HCT116 (cell line): ENCODE data around the gene GRIK1. TPM values are rescaled to one million over a fixed set of nuclear protein-coding genes. Genes with fewer than 3 reads are reported as not detected.

ENCODE experiments used
- ATAC-seq: fragments of 200-7000 bp; cut with Tn5 transposase; 2 replicates; pipeline ENCODE4 v1.9.1; 2020; ENCODE audit warnings: mild to moderate bottlenecking, moderate library complexity
- BruUV-seq: library from RNA; stranded (reverse); fragments of 400-500 nt; replicated peaks from 2 replicates; lab custom pipeline; 2021; lab: Mats Ljungman, UMichigan
- CTCF ChIA-PET: fragments of 300-600 bp; sonication (Branson Sonifier 250); formaldehyde crosslinking; loops from one replicate; lab custom pipeline; 2021; ENCODE audit warnings: antibody characterized with exemption; lab: Charles Lee
- POLR2A ChIA-PET: fragments of 300-600, 350-600 bp; sonication (Branson Sonifier 250); formaldehyde crosslinking; loops from one replicate; lab custom pipeline; 2021; ENCODE audit warnings: antibody characterized with exemption; lab: Charles Lee
- RAD21 ChIA-PET, 2 experiments: fragments of 300-600 bp; sonication (Branson Sonifier 250); formaldehyde crosslinking; loops; one replicate each; lab custom pipeline; 2023; ENCODE audit warnings: low total read pairs in 2 of 2; ENCODE audit not compliant: uncharacterized antibody in 2 of 2, unreplicated experiment in 2 of 2, low non-redundant PET in 1 of 2; lab: Charles Lee
- DNase-seq: peaks from one replicate; pipeline ENCODE4 v3.0.0-alpha.2; 2010; ENCODE audit warnings: low read depth, low spot score
- H2AFZ ChIP-seq: fragments of 200-600 bp; shearing (Covaris generic), sonication (generic); 2 replicates; pipeline ENCODE4 v1.6.1; 2017; ENCODE audit warnings: low read depth, mixed run types, mixed read lengths, antibody characterized with exemption, low read length; ENCODE audit not compliant: poor library complexity, severe bottlenecking
- H3K27ac ChIP-seq: 2 replicates; pipeline ENCODE4 v1.5.1; 2012; ENCODE audit warnings: low read depth, low read length
- H3K27me3 ChIP-seq: fragments of 200-600 bp; sonication (generic); 2 replicates; pipeline ENCODE4 v1.6.1; 2016; ENCODE audit warnings: mixed run types, low read length, mixed read lengths; ENCODE audit not compliant: insufficient read depth
- H3K36me3 ChIP-seq, 2 experiments: fragments of 200-500 bp in 1 of 2; fragments of 200-600 bp in 1 of 2; sonication (Bioruptor generic) in 1 of 2; sonication (generic) in 1 of 2; 2 replicates each; pipeline versions ENCODE4 v1.5.1 to v1.6.1; 2014 to 2016; ENCODE audit warnings: low read length in 2 of 2, inconsistent platforms in 1 of 2, mixed read lengths in 1 of 2, mixed run types in 1 of 2; ENCODE audit not compliant: insufficient read depth in 2 of 2, control insufficient read depth in 1 of 2
- H3K4me1 ChIP-seq, 2 experiments: fragments of 200-600 bp in 1 of 2; sonication (generic) in 1 of 2; 2 replicates each; pipeline versions ENCODE4 v1.5.1 to v1.6.1; 2012 to 2017; ENCODE audit warnings: low read length in 2 of 2, inconsistent platforms in 1 of 2, mild to moderate bottlenecking in 1 of 2, mixed read lengths in 1 of 2, mixed run types in 1 of 2, moderate library complexity in 1 of 2; ENCODE audit not compliant: insufficient read depth in 2 of 2, control insufficient read depth in 1 of 2
- H3K4me2 ChIP-seq: fragments of 200-600 bp; sonication (generic); 2 replicates; pipeline ENCODE4 v1.6.1; 2017; ENCODE audit warnings: mixed run types, low read length, mixed read lengths
- H3K4me3 ChIP-seq, 2 experiments: fragments of 200-600 bp in 1 of 2; sonication (generic) in 1 of 2; replicated peaks in 1 of 2; 2 replicates each; pipeline ENCODE4 v1.5.1; 2011 to 2016; ENCODE audit warnings: low read length in 2 of 2, control low read depth in 1 of 2, low read depth in 1 of 2, mild to moderate bottlenecking in 1 of 2, mixed read lengths in 1 of 2, mixed run types in 1 of 2
- H3K79me2 ChIP-seq: fragments of 200-600 bp; sonication (generic); 2 replicates; pipeline ENCODE4 v1.6.1; 2017; ENCODE audit warnings: mild to moderate bottlenecking, mixed run types, low read length, moderate library complexity, mixed read lengths; ENCODE audit not compliant: insufficient read depth
- H3K9ac ChIP-seq: fragments of 200-600 bp; sonication (generic); 2 replicates; pipeline ENCODE4 v1.6.1; 2016; ENCODE audit warnings: low read length, mixed read lengths
- H3K9me2 ChIP-seq: fragments of 200-600 bp; sonication (generic), shearing (Covaris generic); 2 replicates; pipeline ENCODE4 v1.6.1; 2017; ENCODE audit warnings: mixed run types, mild to moderate bottlenecking, moderate library complexity; ENCODE audit not compliant: insufficient read depth
- H3K9me3 ChIP-seq, 2 experiments: fragments of 200-500 bp in 1 of 2; fragments of 200-600 bp in 1 of 2; sonication (Bioruptor generic) in 1 of 2; sonication (generic) in 1 of 2; 2 replicates each; pipeline ENCODE4 v1.6.1; 2014 to 2017; ENCODE audit warnings: low read length in 2 of 2, mixed read lengths in 2 of 2, inconsistent platforms in 1 of 2, low read depth in 1 of 2, mild to moderate bottlenecking in 1 of 2, mixed run types in 1 of 2, moderate library complexity in 1 of 2; ENCODE audit not compliant: control insufficient read depth in 1 of 2, insufficient read depth in 1 of 2
- H4K20me1 ChIP-seq: fragments of 200-600 bp; sonication (generic), shearing (Covaris generic); 2 replicates; pipeline ENCODE4 v1.6.1; 2017; ENCODE audit warnings: mixed run types, mild to moderate bottlenecking, moderate library complexity; ENCODE audit not compliant: insufficient read depth
- CBX3 ChIP-seq: IDR thresholded peaks from 2 replicates; pipeline ENCODE4 v1.6.1; 2012; ENCODE audit warnings: low read depth
- CEBPB ChIP-seq: IDR thresholded peaks from 2 replicates; pipeline ENCODE4 v1.6.1; 2012; ENCODE audit warnings: low read depth
- EGR1 ChIP-seq: IDR thresholded peaks from 2 replicates; pipeline ENCODE4 v1.6.1; 2012; ENCODE audit warnings: low read depth
- ELF1 ChIP-seq: IDR thresholded peaks from 2 replicates; pipeline ENCODE4 v1.6.1; 2012; ENCODE audit warnings: low read depth, borderline replicate concordance
- EZH2phosphoT487 ChIP-seq: fragments of 200-600 bp; IDR thresholded peaks from 2 replicates; pipeline ENCODE4 v1.6.1; 2018; ENCODE audit warnings: antibody characterized with exemption, borderline replicate concordance
- FOSL1 ChIP-seq: IDR thresholded peaks from 2 replicates; pipeline ENCODE4 v1.6.1; 2012; ENCODE audit warnings: low read depth
- POLR2A ChIP-seq: IDR thresholded peaks from 2 replicates; pipeline ENCODE4 v1.7.0; 2011; ENCODE audit warnings: borderline replicate concordance; ENCODE audit not compliant: insufficient read depth, insufficient read length; ENCODE audit errors: extremely low read depth
- POLR2AphosphoS5 ChIP-seq: IDR thresholded peaks from 2 replicates; pipeline ENCODE4 v1.6.1; 2011; ENCODE audit warnings: mild to moderate bottlenecking, low read depth, low read length, moderate library complexity
- RAD21 ChIP-seq: IDR thresholded peaks from 2 replicates; pipeline ENCODE4 v1.6.1; 2012; ENCODE audit warnings: low read depth, mild to moderate bottlenecking
- SIN3A ChIP-seq: IDR thresholded peaks from 2 replicates; pipeline ENCODE4 v1.6.1; 2012; ENCODE audit warnings: low read depth
- SP1 ChIP-seq: IDR thresholded peaks from 2 replicates; pipeline ENCODE4 v1.6.1; 2012; ENCODE audit warnings: low read depth
- SRF ChIP-seq: IDR thresholded peaks from 2 replicates; pipeline ENCODE4 v1.6.1; 2012; ENCODE audit warnings: low read depth
- TCF7L2 ChIP-seq: IDR thresholded peaks from 2 replicates; pipeline ENCODE4 v1.7.0; 2011; ENCODE audit warnings: borderline replicate concordance, inconsistent platforms; ENCODE audit not compliant: insufficient read depth, insufficient read length; ENCODE audit errors: extremely low read depth
- YY1 ChIP-seq: IDR thresholded peaks from 2 replicates; pipeline ENCODE4 v1.6.1; 2011; ENCODE audit warnings: low read length, low read depth, moderate library complexity, mild to moderate bottlenecking; ENCODE audit not compliant: insufficient replicate concordance; ENCODE audit errors: extremely low read depth
- ZFX ChIP-seq: fragments of 450-650 bp; IDR thresholded peaks from 2 replicates; pipeline ENCODE4 v1.6.1; 2017
- intact Hi-C: fragments of 100-400 bp; cut with micrococcal nuclease; formaldehyde crosslinking; loops from 2 replicates; pipeline ENCODE4 v1.10.0; 2022
- total RNA-seq: library from RNA; stranded (reverse); gene quantifications from one replicate; pipeline ENCODE4 v1.2.1, GENCODE V29; 2021; ENCODE audit not compliant: unreplicated experiment
- TF ChIP-seq, protein P1 (sequence below): IDR thresholded peaks from 2 replicates; pipeline ENCODE4 v1.6.1; 2012
- TF ChIP-seq, protein P2 (sequence below): IDR thresholded peaks from 2 replicates; pipeline ENCODE4 v1.6.1; 2012
- TF ChIP-seq, protein P3 (sequence below): IDR thresholded peaks from 2 replicates; pipeline ENCODE4 v1.6.1; 2011; ENCODE audit warnings: mild to moderate bottlenecking, low read length, moderate library complexity; ENCODE audit not compliant: insufficient replicate concordance; ENCODE audit errors: extremely low read depth
- TF ChIP-seq, protein P4 (sequence below): IDR thresholded peaks from 2 replicates; pipeline ENCODE4 v1.6.1; 2012; ENCODE audit warnings: low read depth
- TF ChIP-seq, protein P5 (sequence below), 3 experiments: fragments of 200-600 bp in 1 of 3; sonication (generic) in 1 of 3; IDR thresholded peaks in 2 of 3; conservative IDR thresholded peaks in 1 of 3; 2 replicates each; pipeline ENCODE4 v1.5.1; 2012 to 2017; ENCODE audit warnings: low read depth in 2 of 3, low read length in 2 of 3, antibody characterized with exemption in 1 of 3, borderline replicate concordance in 1 of 3, control low read depth in 1 of 3, mild to moderate bottlenecking in 1 of 3, mixed read lengths in 1 of 3, mixed run types in 1 of 3, moderate library complexity in 1 of 3; ENCODE audit not compliant: insufficient read depth in 1 of 3

GRIK1 gene
- total RNA-seq, 1 experiment from 2014 or later, result not detected

DNA sequence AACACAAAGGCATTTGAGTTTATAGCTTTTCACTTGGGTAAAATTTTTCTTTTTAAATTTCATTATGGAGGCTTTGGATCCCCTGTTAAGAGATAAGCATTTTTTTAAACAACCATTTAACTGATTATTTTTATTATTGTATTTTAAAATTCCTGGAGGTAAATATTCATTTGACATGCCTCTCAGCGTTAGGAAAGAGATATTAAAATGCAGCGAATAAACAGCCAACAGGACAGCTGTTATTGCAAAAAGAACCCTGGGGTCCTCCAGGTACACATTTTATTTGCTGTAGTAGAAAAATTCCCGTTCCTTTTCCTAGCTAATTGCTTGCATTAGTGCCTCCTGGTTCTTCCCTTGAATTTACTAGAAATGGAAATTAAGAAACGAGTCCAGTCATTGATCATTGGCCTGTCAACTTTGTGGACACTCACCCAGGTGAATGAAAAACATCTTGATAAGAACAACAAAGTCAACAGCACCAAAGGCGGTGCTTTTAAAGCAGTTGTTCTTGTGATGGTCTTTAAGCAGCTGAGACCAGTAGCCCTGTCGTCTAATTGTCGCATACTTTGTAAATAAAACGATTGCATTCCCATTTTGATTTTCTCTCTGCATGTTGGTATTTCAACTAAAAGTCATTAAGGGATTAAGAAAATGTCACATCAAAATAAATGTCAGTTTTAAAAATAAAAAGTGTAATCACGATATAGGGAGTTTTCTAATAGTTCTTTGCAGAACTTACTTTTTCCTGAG is 282.4 kb downstream of the GRIK1 start:
- intact Hi-C loops, result no loop called here
- CTCF ChIA-PET, result no interaction called here

More for the DNA sequence above, 282.4 kb downstream of the GRIK1 start:
- no TSS peak for BruUV-seq
- H3K9ac ChIP-seq, result no peak overlapping the region
- no peaks in the 10 kb centered on the region for H3K27me3 ChIP-seq
- H3K79me2 ChIP-seq, result no peaks in the 10 kb centered on the region
- RAD21 ChIA-PET, result no interaction called here
- DNase-seq (no peak), ATAC-seq (no peak)
- H3K9me3 ChIP-seq, result peaks cover 9 to 15% of the 10 kb centered on the region in 2 experiments; a peak in 2 of 4 replicates
- H4K20me1 ChIP-seq, result no peaks in the 10 kb centered on the region
- H3K27ac ChIP-seq, result no peak overlapping the region
- no peak overlapping the region for H3K4me2 ChIP-seq
- H3K36me3 ChIP-seq, result no peaks in the 10 kb centered on the region
- no peaks in the 10 kb centered on the region for H3K9me2 ChIP-seq
- POLR2A ChIA-PET, result no interaction called here
- TF ChIP-seq, protein P1, sequence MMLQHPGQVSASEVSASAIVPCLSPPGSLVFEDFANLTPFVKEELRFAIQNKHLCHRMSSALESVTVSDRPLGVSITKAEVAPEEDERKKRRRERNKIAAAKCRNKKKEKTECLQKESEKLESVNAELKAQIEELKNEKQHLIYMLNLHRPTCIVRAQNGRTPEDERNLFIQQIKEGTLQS, result no peak
- TF ChIP-seq SIN3A, result no peak
- no peak for TF ChIP-seq EGR1
- TF ChIP-seq, protein P2, sequence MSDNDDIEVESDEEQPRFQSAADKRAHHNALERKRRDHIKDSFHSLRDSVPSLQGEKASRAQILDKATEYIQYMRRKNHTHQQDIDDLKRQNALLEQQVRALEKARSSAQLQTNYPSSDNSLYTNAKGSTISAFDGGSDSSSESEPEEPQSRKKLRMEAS, result no peak
- no peak for TF ChIP-seq ZFX
- no peak for TF ChIP-seq CEBPB
- TF ChIP-seq FOSL1, result no peak
- TF ChIP-seq, protein P3, sequence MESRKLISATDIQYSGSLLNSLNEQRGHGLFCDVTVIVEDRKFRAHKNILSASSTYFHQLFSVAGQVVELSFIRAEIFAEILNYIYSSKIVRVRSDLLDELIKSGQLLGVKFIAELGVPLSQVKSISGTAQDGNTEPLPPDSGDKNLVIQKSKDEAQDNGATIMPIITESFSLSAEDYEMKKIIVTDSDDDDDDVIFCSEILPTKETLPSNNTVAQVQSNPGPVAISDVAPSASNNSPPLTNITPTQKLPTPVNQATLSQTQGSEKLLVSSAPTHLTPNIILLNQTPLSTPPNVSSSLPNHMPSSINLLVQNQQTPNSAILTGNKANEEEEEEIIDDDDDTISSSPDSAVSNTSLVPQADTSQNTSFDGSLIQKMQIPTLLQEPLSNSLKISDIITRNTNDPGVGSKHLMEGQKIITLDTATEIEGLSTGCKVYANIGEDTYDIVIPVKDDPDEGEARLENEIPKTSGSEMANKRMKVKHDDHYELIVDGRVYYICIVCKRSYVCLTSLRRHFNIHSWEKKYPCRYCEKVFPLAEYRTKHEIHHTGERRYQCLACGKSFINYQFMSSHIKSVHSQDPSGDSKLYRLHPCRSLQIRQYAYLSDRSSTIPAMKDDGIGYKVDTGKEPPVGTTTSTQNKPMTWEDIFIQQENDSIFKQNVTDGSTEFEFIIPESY, result no peak
- no peak for TF ChIP-seq YY1
- no peak for TF ChIP-seq ELF1
- no peak for TF ChIP-seq SRF
- no peak for TF ChIP-seq RAD21
- TF ChIP-seq SP1, result no peak
- TF ChIP-seq, protein P4, sequence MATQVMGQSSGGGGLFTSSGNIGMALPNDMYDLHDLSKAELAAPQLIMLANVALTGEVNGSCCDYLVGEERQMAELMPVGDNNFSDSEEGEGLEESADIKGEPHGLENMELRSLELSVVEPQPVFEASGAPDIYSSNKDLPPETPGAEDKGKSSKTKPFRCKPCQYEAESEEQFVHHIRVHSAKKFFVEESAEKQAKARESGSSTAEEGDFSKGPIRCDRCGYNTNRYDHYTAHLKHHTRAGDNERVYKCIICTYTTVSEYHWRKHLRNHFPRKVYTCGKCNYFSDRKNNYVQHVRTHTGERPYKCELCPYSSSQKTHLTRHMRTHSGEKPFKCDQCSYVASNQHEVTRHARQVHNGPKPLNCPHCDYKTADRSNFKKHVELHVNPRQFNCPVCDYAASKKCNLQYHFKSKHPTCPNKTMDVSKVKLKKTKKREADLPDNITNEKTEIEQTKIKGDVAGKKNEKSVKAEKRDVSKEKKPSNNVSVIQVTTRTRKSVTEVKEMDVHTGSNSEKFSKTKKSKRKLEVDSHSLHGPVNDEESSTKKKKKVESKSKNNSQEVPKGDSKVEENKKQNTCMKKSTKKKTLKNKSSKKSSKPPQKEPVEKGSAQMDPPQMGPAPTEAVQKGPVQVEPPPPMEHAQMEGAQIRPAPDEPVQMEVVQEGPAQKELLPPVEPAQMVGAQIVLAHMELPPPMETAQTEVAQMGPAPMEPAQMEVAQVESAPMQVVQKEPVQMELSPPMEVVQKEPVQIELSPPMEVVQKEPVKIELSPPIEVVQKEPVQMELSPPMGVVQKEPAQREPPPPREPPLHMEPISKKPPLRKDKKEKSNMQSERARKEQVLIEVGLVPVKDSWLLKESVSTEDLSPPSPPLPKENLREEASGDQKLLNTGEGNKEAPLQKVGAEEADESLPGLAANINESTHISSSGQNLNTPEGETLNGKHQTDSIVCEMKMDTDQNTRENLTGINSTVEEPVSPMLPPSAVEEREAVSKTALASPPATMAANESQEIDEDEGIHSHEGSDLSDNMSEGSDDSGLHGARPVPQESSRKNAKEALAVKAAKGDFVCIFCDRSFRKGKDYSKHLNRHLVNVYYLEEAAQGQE, result no peak
- TF ChIP-seq EZH2phosphoT487, result no peak
- no peak for TF ChIP-seq POLR2AphosphoS5
- no peak for TF ChIP-seq CBX3
- TF ChIP-seq POLR2A, result no peak
- TF ChIP-seq, protein P5, sequence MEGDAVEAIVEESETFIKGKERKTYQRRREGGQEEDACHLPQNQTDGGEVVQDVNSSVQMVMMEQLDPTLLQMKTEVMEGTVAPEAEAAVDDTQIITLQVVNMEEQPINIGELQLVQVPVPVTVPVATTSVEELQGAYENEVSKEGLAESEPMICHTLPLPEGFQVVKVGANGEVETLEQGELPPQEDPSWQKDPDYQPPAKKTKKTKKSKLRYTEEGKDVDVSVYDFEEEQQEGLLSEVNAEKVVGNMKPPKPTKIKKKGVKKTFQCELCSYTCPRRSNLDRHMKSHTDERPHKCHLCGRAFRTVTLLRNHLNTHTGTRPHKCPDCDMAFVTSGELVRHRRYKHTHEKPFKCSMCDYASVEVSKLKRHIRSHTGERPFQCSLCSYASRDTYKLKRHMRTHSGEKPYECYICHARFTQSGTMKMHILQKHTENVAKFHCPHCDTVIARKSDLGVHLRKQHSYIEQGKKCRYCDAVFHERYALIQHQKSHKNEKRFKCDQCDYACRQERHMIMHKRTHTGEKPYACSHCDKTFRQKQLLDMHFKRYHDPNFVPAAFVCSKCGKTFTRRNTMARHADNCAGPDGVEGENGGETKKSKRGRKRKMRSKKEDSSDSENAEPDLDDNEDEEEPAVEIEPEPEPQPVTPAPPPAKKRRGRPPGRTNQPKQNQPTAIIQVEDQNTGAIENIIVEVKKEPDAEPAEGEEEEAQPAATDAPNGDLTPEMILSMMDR (IDR thresholded peaks at IDR 0.05 in 2 of 3, conservative IDR thresholded peaks at IDR 0.05 in 1 of 3; ENCODE audit: borderline replicate concordance in 1 of 3, insufficient read depth in 1 of 3, low read depth in 2 of 3, low read length in 2 of 3), result no peak
- TF ChIP-seq TCF7L2, result no peak
- H3K4me3 ChIP-seq, result no peak overlapping the region
- H3K4me1 ChIP-seq, result no peaks in the 10 kb centered on the region
- no peak overlapping the region for H2AFZ ChIP-seq
